ENCODE results near the gene PRSS33. TPM values are rescaled to one million over a fixed set of nuclear protein-coding genes. Genes with fewer than 3 reads are reported as not detected.

PRSS33 gene
- polyA plus RNA-seq, 1 experiment = not detected

GRCh38 chr16:2734844-2735515 lies 52.4 kb downstream of the PRSS33 start:
- Histone ChIP-seq H3K4me3 (ENCODE audit: low read depth, low read length) (no peak overlapping the region), H3K9me3 (ENCODE audit: control insufficient read depth, insufficient read depth, low read length) (no peaks in the 10 kb centered on the region; the same call in 1 of the 2 replicates), H3K27me3 (ENCODE audit: control insufficient read depth, insufficient read depth, low read length) (peaks cover 15% of the 10 kb centered on the region), H3K27ac (ENCODE audit: low read depth, low read length) (no peak overlapping the region)
- ChIA-PET POLR2A (no interaction called here), CTCF (no interaction called here)
- no peak for DNase-seq (ENCODE audit: low read depth, low spot score)
- no peak for TF ChIP-seq CTCF (IDR thresholded peaks at IDR 0.05; ENCODE audit: low read depth, low read length)

Small RNAs within 50 kb of the gene (small RNA-seq; reads per million reads assigned to genes)
- not detected for gene SNORA3C (ENCODE audit: insufficient read length, low read depth)

Other genes starting within 250 kb of the PRSS33 start
- 27.7 and 32.4 TPM in 2 replicates for gene PDPK1, start 249.5 kb downstream of the PRSS33 start, polyA plus RNA-seq (2011; rRNA removed)
- 27.7 and 27.8 TPM in 2 replicates for gene KCTD5, start 105.0 kb downstream of the PRSS33 start, polyA plus RNA-seq (2011; rRNA removed)
- 0.32 and 0.46 TPM in 2 replicates for gene PRSS27, start 67.3 kb downstream of the PRSS33 start, polyA plus RNA-seq (2011; rRNA removed)
- gene SRRM2, start 34.9 kb downstream of the PRSS33 start, polyA plus RNA-seq (2011; rRNA removed) = 80.5 and 116 TPM in 2 replicates
- 146 and 230 TPM in 2 replicates for gene ELOB, start 10.3 kb downstream of the PRSS33 start, polyA plus RNA-seq (2011; rRNA removed)
- not detected in 2 replicates for gene PRSS41, start 10.9 kb upstream of the PRSS33 start, polyA plus RNA-seq (2011; rRNA removed)
- 0.17 and 0.47 TPM in 2 replicates for gene PRSS21, start 29.7 kb upstream of the PRSS33 start, polyA plus RNA-seq (2011; rRNA removed)
- 0.40 and 0.48 TPM in 2 replicates for gene ZG16B, start 42.7 kb upstream of the PRSS33 start, polyA plus RNA-seq (2011; rRNA removed)
- gene PRSS22, start 70.6 kb upstream of the PRSS33 start, polyA plus RNA-seq (2011; rRNA removed) = 0.11 and 0.17 TPM in 2 replicates
- 22.4 and 37.5 TPM in 2 replicates for gene FLYWCH2, start 95.7 kb upstream of the PRSS33 start, polyA plus RNA-seq (2011; rRNA removed)
- gene FLYWCH1, start 124.4 kb upstream of the PRSS33 start, polyA plus RNA-seq (2011; rRNA removed) = 15.1 and 19.8 TPM in 2 replicates
- 0.04 TPM in 1 of 2 replicates, not detected in the other for gene KREMEN2, start 176.7 kb upstream of the PRSS33 start, polyA plus RNA-seq (2011; rRNA removed)
- 1.2 and 1.9 TPM in 2 replicates for gene PAQR4, start 181.8 kb upstream of the PRSS33 start, polyA plus RNA-seq (2011; rRNA removed)
- 1.2 and 1.3 TPM in 2 replicates for gene PKMYT1, start 192.9 kb upstream of the PRSS33 start, polyA plus RNA-seq (2011; rRNA removed)
- not detected in 2 replicates for gene CLDN9, start 225.4 kb upstream of the PRSS33 start, polyA plus RNA-seq (2011; rRNA removed)
- 0.07 and 0.10 TPM in 2 replicates for gene CLDN6, start 230.6 kb upstream of the PRSS33 start, polyA plus RNA-seq (2011; rRNA removed)
- gene TNFRSF12A, start 232.8 kb upstream of the PRSS33 start, polyA plus RNA-seq (2011; rRNA removed) = 67.3 and 97.1 TPM in 2 replicates
- 51.6 and 73.4 TPM in 2 replicates for gene HCFC1R1, start 236.4 kb upstream of the PRSS33 start, polyA plus RNA-seq (2011; rRNA removed)
- gene THOC6, start 236.5 kb upstream of the PRSS33 start, polyA plus RNA-seq (2011; rRNA removed) = 14.5 and 16.7 TPM in 2 replicates
- gene BICDL2, start 249.4 kb upstream of the PRSS33 start, polyA plus RNA-seq (2011; rRNA removed) = not detected in 2 replicates